CD4-positive, alpha-beta T cell treated with Interferon gamma for 1 hour (primary cell): ENCODE results near the gene NHS.
"Not testable (repeated sequence)": the region's sequence is repeated elsewhere in the genome, so short reads cannot be mapped to it uniquely, and the experiment has no call there.

Experiments
- DNase-seq: peaks from one replicate; pipeline ENCODE4 v3.0.0-alpha.2; 2020

The NHS gene

GRCh38 chrX:17553961-17554482 is 179.0 kb downstream of the NHS start:
- no peak for DNase-seq

GRCh38 chrX:17554914-17555313 is 179.9 kb downstream of the NHS start:
- DNase-seq = no peak

GRCh38 chrX:17555846-17556245 is 180.8 kb downstream of the NHS start:
- DNase-seq = no peak

- no peak for DNase-seq
Observed at GRCh38 chrX:17559728-17560379, 184.9 kb downstream of the NHS start.

- no peak for DNase-seq
Observed at GRCh38 chrX:17560385-17560784, 185.4 kb downstream of the NHS start.

GRCh38 chrX:17563076-17563475 is 188.1 kb downstream of the NHS start:
- no peak for DNase-seq

GRCh38 chrX:17563515-17563914 is 188.5 kb downstream of the NHS start:
- DNase-seq = no peak

- DNase-seq = no peak
Observed at GRCh38 chrX:17564689-17565409, 189.8 kb downstream of the NHS start.

- no peak for DNase-seq
Observed at GRCh38 chrX:17566740-17567139, 191.7 kb downstream of the NHS start.

GRCh38 chrX:17567187-17567586 is 192.2 kb downstream of the NHS start:
- DNase-seq = no peak

- no peak for DNase-seq
Observed at GRCh38 chrX:17567821-17568220, 192.8 kb downstream of the NHS start.

GRCh38 chrX:17568804-17569203 is 193.8 kb downstream of the NHS start:
- not testable (repeated sequence) for DNase-seq

- no peak for DNase-seq
Observed at GRCh38 chrX:17579026-17579425, 204.0 kb downstream of the NHS start.

GRCh38 chrX:17580539-17581152 is 205.6 kb downstream of the NHS start:
- DNase-seq = no peak

GRCh38 chrX:17581641-17582040 is 206.6 kb downstream of the NHS start:
- no peak for DNase-seq

- no peak for DNase-seq
Observed at GRCh38 chrX:17584248-17584681, 209.3 kb downstream of the NHS start.

- no peak for DNase-seq
Observed at GRCh38 chrX:17585006-17585405, 210.0 kb downstream of the NHS start.

- no peak for DNase-seq
Observed at GRCh38 chrX:17587366-17587765, 212.4 kb downstream of the NHS start.

GRCh38 chrX:17588303-17588702 is 213.3 kb downstream of the NHS start:
- no peak for DNase-seq

- no peak for DNase-seq
Observed at GRCh38 chrX:17590892-17591740, 216.1 kb downstream of the NHS start.

GRCh38 chrX:17591741-17592110 is 216.7 kb downstream of the NHS start:
- DNase-seq = no peak

- DNase-seq = no peak
Observed at GRCh38 chrX:17592117-17592516, 217.1 kb downstream of the NHS start.

GRCh38 chrX:17594693-17595092 is 219.7 kb downstream of the NHS start:
- DNase-seq = no peak
